MCF 10A (cell line): ENCODE data around the gene GADL1. TPM values are rescaled to one million over a fixed set of nuclear protein-coding genes. Genes with fewer than 3 reads are reported as not detected.
A peak's percentile ranks its signal among the peaks of the same experiment; 100 is the strongest.

ENCODE experiments used
- BruUV-seq: library from RNA; stranded (reverse); fragments of 400-500 nt; replicated peaks from 2 replicates; lab custom pipeline; 2021; lab: Mats Ljungman, UMichigan
- CTCF ChIA-PET: fragments of 300-600 bp; sonication (Branson Sonifier 250); formaldehyde crosslinking; extraction: SDS; loops from one replicate; lab custom pipeline; 2021; ENCODE audit warnings: antibody characterized with exemption, inconsistent platforms; lab: Yijun Ruan, JAX
- POLR2A ChIA-PET: fragments of 300-600, 350-650 bp; sonication (Branson Sonifier 250); formaldehyde crosslinking; extraction: SDS; loops from one replicate; lab custom pipeline; 2020; ENCODE audit warnings: antibody characterized with exemption, inconsistent platforms; lab: Yijun Ruan, JAX
- DNase-seq: peaks from one replicate; pipeline ENCODE4 v3.0.0-alpha.2; 2018; ENCODE audit not compliant: unreplicated experiment
- H3K27ac Mint-ChIP-seq: one replicate; pipeline ENCODE4 v1.8.0; 2022; ENCODE audit warnings: mild to moderate bottlenecking, low read depth, mixed read lengths; ENCODE audit not compliant: unreplicated experiment
- H3K27me3 Mint-ChIP-seq: one replicate; pipeline ENCODE4 v1.8.0; 2022; ENCODE audit warnings: mixed read lengths; ENCODE audit not compliant: insufficient read depth, unreplicated experiment
- H3K36me3 Mint-ChIP-seq: one replicate; pipeline ENCODE4 v1.8.0; 2022; ENCODE audit warnings: mild to moderate bottlenecking, moderate library complexity, mixed read lengths; ENCODE audit not compliant: insufficient read depth, unreplicated experiment
- H3K4me1 Mint-ChIP-seq: one replicate; pipeline ENCODE4 v1.8.0; 2022; ENCODE audit warnings: mixed read lengths; ENCODE audit not compliant: insufficient read depth, unreplicated experiment
- H3K4me3 Mint-ChIP-seq: one replicate; pipeline ENCODE4 v1.8.0; 2022; ENCODE audit warnings: mild to moderate bottlenecking, moderate library complexity, mixed read lengths; ENCODE audit not compliant: unreplicated experiment
- H3K9me3 Mint-ChIP-seq: one replicate; pipeline ENCODE4 v1.8.0; 2022; ENCODE audit warnings: mixed read lengths; ENCODE audit not compliant: unreplicated experiment
- intact Hi-C: fragments of 100-400 bp; cut with micrococcal nuclease; formaldehyde crosslinking; loops from 2 replicates; pipeline ENCODE4 v1.14.1; 2022
- total RNA-seq: library from RNA; stranded (reverse); gene quantifications from 2 replicates; pipeline ENCODE4 v1.2.3, GENCODE V29; 2022
- TF ChIP-seq, protein P1 (sequence below): fragments of 200-600 bp; IDR thresholded peaks from one replicate; pipeline ENCODE4 v1.8.0; 2022; ENCODE audit warnings: antibody characterized with exemption, mild to moderate bottlenecking; ENCODE audit not compliant: unreplicated experiment

Gene GADL1
- total RNA-seq, 1 experiment from 2014 or later = not detected

- Mint-ChIP-seq H3K9me3 (no peaks in the 10 kb centered on the region), H3K27ac (no peak overlapping the region), H3K36me3 (no peaks in the 10 kb centered on the region), H3K4me1 (peaks cover 12% of the 10 kb centered on the region), H3K27me3 (no peaks in the 10 kb centered on the region), H3K4me3 (no peak overlapping the region)
- ChIA-PET POLR2A (interaction anchor here (0.8 to 2.0 kb wide), 5 partner anchors 201 to 360 kb away, joined by 3 to 9 read pairs (median 4); no protein-coding TSS in a partner anchor), CTCF (interaction anchor here (0.6 to 4.9 kb wide), 28 partner anchors 9 to 726 kb away, joined by 3 to 45 read pairs (median 5); partner anchors contain the start of gene GADL1)
- DNase-seq = peak; percentile 67
- TF ChIP-seq, protein P1, sequence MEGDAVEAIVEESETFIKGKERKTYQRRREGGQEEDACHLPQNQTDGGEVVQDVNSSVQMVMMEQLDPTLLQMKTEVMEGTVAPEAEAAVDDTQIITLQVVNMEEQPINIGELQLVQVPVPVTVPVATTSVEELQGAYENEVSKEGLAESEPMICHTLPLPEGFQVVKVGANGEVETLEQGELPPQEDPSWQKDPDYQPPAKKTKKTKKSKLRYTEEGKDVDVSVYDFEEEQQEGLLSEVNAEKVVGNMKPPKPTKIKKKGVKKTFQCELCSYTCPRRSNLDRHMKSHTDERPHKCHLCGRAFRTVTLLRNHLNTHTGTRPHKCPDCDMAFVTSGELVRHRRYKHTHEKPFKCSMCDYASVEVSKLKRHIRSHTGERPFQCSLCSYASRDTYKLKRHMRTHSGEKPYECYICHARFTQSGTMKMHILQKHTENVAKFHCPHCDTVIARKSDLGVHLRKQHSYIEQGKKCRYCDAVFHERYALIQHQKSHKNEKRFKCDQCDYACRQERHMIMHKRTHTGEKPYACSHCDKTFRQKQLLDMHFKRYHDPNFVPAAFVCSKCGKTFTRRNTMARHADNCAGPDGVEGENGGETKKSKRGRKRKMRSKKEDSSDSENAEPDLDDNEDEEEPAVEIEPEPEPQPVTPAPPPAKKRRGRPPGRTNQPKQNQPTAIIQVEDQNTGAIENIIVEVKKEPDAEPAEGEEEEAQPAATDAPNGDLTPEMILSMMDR = peak; percentile 80
- no TSS peak for BruUV-seq
- intact Hi-C loops = loop anchor here (1.0 to 5.0 kb wide), 3 partner anchors 202 to 678 kb away; no protein-coding TSS in a partner anchor
Measured at GRCh38 chr3:30768703-30769550, 125.5 kb downstream of the GADL1 start.

DNA sequence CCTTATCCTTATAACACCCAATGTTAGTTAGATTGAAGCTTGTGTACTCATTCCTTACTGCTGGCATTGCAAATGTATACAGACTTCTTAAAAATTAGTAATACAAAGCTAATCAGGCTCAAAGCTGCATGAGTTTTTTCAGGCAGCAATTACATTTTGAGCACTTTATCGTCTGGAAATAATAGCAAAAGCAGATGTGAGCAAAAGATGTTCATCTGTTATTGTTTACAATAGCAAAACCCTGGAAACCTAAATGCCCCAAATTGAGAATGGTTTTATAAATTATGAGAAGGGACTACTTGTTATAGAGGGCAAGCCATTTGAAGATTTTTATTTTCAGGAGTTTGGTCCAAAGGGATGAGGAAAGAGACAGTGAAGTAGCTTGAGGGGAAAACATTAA lies 126.4 kb downstream of the GADL1 start:
- CTCF ChIA-PET = interaction anchor here (0.5 to 4.9 kb wide), 12 partner anchors 8 to 725 kb away, joined by 3 to 45 read pairs (median 8); no protein-coding TSS in a partner anchor
- intact Hi-C loops = loop anchor here (1.0 to 5.0 kb wide), 3 partner anchors 203 to 679 kb away; no protein-coding TSS in a partner anchor
- Mint-ChIP-seq H3K27ac (no peak overlapping the region), H3K36me3 (no peaks in the 10 kb centered on the region), H3K4me1 (peaks cover 12% of the 10 kb centered on the region), H3K27me3 (no peaks in the 10 kb centered on the region), H3K4me3 (no peak overlapping the region), H3K9me3 (no peaks in the 10 kb centered on the region)
- POLR2A ChIA-PET = interaction anchor here (0.6 to 1.4 kb wide), 3 partner anchors 142 to 337 kb away, joined by 3 to 5 read pairs (median 3); no protein-coding TSS in a partner anchor
- no TSS peak for BruUV-seq
- TF ChIP-seq, protein P1 = no peak
- DNase-seq = no peak

GRCh38 chr3:30766522-30766921 lies 127.9 kb downstream of the GADL1 start:
- DNase-seq = no peak
- ChIA-PET CTCF (interaction anchor here (0.6 to 4.9 kb wide), 5 partner anchors 7 to 366 kb away, joined by 3 to 28 read pairs (median 3); no protein-coding TSS in a partner anchor), POLR2A (interaction anchor here (0.9 kb wide), 1 partner anchor 14 kb away, joined by 3 read pairs; no protein-coding TSS in a partner anchor)
- peaks cover 12% of the 10 kb centered on the region for H3K4me1 Mint-ChIP-seq
- H3K36me3 Mint-ChIP-seq = no peaks in the 10 kb centered on the region
- BruUV-seq = no TSS peak
- intact Hi-C loops = loop anchor here (5.0 kb wide), 1 partner anchor 681 kb away; no protein-coding TSS in a partner anchor
- TF ChIP-seq, protein P1 = no peak
- H3K27me3 Mint-ChIP-seq = no peaks in the 10 kb centered on the region
- no peaks in the 10 kb centered on the region for H3K9me3 Mint-ChIP-seq
- H3K27ac Mint-ChIP-seq = no peak overlapping the region
- no peak overlapping the region for H3K4me3 Mint-ChIP-seq

- intact Hi-C loops = loop anchor here (5.0 kb wide), 1 partner anchor 682 kb away; no protein-coding TSS in a partner anchor
- no peak overlapping the region for H3K4me3 Mint-ChIP-seq
- CTCF ChIA-PET = no interaction called here
- TF ChIP-seq, protein P1 = no peak
- no peaks in the 10 kb centered on the region for H3K9me3 Mint-ChIP-seq
- H3K4me1 Mint-ChIP-seq = peaks cover under 1% of the 10 kb centered on the region
- DNase-seq = no peak
- H3K27ac Mint-ChIP-seq = no peak overlapping the region
- POLR2A ChIA-PET = interaction anchor here (0.9 kb wide), 1 partner anchor 341 kb away, joined by 4 read pairs; no protein-coding TSS in a partner anchor
- H3K27me3 Mint-ChIP-seq = no peaks in the 10 kb centered on the region
- no TSS peak for BruUV-seq
- no peaks in the 10 kb centered on the region for H3K36me3 Mint-ChIP-seq
Measured at GRCh38 chr3:30764891-30765290, 129.6 kb downstream of the GADL1 start.
